C4-2B (cell line): Measurements from ENCODE around the gene RBM39.

Experiments
- H3K27ac ChIP-seq: fragments of 450-650 bp; 2 replicates; pipeline ENCODE4 v1.5.1; 2017
- CTCF ChIP-seq: fragments of 450-650 bp; conservative IDR thresholded peaks from 2 replicates; pipeline ENCODE4 v1.5.1; 2017; ENCODE audit warnings: mild to moderate bottlenecking
- ZFX ChIP-seq: fragments of 450-650 bp; IDR thresholded peaks from 2 replicates; pipeline ENCODE4 v1.6.1; 2017

The RBM39 gene

GRCh38 chr20:35662551-35662950, 79.5 kb downstream of the RBM39 start:
- TF ChIP-seq ZFX (no peak), CTCF (no peak)
- no peak overlapping the region for H3K27ac ChIP-seq

- no peak for TF ChIP-seq ZFX
- no peak for TF ChIP-seq CTCF
- H3K27ac ChIP-seq, result no peak overlapping the region
Observed at GRCh38 chr20:35661908-35662307, 80.2 kb downstream of the RBM39 start.

DNA sequence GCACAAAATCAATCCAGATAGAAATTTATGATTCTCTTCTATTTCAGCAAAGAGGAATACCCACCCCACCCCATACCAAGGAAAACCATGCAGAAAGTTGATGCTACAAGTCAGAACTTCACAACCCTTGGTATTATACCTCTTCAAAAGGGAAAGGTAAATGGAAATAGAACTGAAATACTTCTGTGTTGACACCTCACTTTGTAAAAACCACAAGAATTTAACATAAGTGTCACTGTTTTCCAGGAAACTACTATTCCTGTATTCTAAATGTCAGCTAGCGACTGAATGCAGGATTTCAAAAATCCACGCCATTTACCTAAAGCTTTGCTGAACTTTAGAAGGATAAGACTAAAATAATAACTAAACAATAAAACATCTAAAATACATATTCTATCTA, 81.0 kb downstream of the RBM39 start:
- H3K27ac ChIP-seq, result no peak overlapping the region
- no peak for TF ChIP-seq CTCF
- no peak for TF ChIP-seq ZFX

DNA sequence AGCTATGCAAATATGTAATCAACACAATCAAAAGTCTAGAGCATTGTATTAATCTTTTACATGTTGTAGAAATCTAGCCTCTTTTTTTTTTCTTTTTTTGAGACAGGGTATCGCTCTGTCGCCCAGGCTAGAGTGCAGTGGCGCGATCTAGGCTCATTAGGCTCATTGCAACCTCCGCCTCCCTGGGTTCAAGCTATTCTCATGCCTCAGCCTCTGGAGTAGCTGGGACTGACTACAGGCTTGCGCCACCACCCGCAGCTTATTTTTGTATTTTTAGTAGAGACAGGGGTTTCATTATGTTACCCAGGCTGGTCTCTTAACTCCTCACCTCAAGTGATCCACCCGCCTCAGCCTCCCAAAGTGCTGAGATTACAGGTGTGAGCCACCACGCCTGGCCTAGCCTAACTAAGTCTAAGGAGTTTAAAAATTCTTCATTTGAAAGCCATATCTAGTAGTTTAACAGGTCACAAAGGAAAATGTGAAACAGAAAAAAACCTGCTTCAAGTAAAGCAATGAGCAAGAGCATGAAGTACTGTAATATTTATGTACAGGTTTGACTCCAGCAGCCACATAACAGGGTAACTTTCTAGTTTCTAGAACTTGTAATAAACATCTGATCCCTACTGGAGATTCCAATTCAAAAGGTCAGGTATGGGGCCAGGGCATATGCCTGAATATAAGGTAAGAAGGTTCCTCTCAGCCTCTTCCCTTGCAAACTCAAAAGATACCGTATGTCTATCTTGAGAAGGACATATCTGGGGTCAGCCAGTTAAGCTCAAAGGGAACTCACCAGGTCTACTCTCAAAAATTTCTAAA, 81.7 kb downstream of the RBM39 start:
- H3K27ac ChIP-seq, result no peak overlapping the region

GRCh38 chr20:35657271-35657670, 84.8 kb downstream of the RBM39 start:
- H3K27ac ChIP-seq, result no peak overlapping the region
- TF ChIP-seq CTCF (no peak), ZFX (no peak)

More for the DNA sequence above, 81.7 kb downstream of the RBM39 start:
- TF ChIP-seq ZFX (no peak), CTCF (no peak)

DNA sequence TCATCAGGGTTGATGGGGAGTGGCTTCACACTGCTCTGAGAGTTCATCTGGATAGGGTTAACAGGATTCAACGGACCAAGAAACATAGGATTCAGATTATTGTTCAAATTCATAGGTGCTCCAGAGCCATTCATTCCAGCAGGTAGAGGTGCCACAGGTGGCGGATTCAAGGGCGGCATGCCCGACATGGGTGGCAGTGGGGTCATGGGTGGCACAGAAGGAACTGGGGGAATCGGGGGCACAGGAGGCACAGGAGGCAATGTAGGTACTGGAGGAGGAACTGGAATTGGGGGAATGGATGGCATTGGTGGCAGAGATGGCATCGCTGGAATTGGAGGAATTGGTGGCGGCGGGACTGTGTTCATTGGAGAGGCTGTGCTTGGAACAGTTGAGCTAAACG, 87.6 kb downstream of the RBM39 start:
- TF ChIP-seq CTCF (no peak), ZFX (no peak)
- no peak overlapping the region for H3K27ac ChIP-seq

DNA sequence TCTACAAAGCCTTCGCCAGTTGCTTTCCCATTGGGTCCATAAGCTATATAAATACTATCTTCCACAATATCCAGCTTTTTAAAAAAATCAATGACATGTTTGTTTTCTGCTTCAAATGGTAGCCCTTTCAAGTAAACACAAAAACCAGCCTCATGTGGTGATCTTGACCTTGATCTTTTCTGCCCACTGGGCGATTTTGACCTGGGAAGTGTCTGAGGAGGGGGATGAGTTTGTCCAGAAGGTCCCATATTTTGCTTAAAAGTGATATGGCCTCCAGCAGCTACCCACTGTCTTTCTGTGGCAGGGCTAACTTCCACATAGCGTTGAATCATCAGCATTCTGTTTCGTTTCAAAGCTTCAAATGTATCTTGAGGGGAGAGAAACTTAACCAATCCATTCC, 88.2 kb downstream of the RBM39 start:
- TF ChIP-seq CTCF (no peak), ZFX (no peak)
- H3K27ac ChIP-seq, result no peak overlapping the region
